Activated CD8-positive, alpha-beta T cell treated with anti-CD3 and anti-CD28 coated beads for 36 hours (primary cell): Measurements from ENCODE around the gene CYTH4. TPM values are rescaled to one million over a fixed set of nuclear protein-coding genes. Genes with fewer than 3 reads are reported as not detected.
A peak's percentile ranks its signal among the peaks of the same experiment; 100 is the strongest.

Experiments used
- ATAC-seq: fragments of 200-7000 bp; cut with Tn5 transposase; one replicate; pipeline ENCODE4 v1.10.0; 2021; ENCODE audit warnings: mild to moderate bottlenecking, moderate library complexity
- CTCF ChIA-PET: fragments of 350-600 bp; sonication (Branson Sonifier 250); formaldehyde crosslinking; loops from one replicate; lab custom pipeline; 2021; ENCODE audit warnings: antibody characterized with exemption; lab: Charles Lee
- POLR2A ChIA-PET: fragments of 350-600 bp; sonication (Branson Sonifier 250); formaldehyde crosslinking; loops from one replicate; lab custom pipeline; 2021; ENCODE audit warnings: antibody characterized with exemption; lab: Charles Lee
- DNase-seq: peaks from one replicate; pipeline ENCODE4 v3.0.0-alpha.2; 2020
- H3K27ac Mint-ChIP-seq: one replicate; pipeline ENCODE4 v1.8.0; 2021; ENCODE audit warnings: mild to moderate bottlenecking, mixed read lengths
- H3K27me3 Mint-ChIP-seq: one replicate; pipeline ENCODE4 v1.8.0; 2021; ENCODE audit warnings: mixed read lengths
- H3K36me3 Mint-ChIP-seq: one replicate; pipeline ENCODE4 v1.8.0; 2021; ENCODE audit warnings: low read depth, mixed read lengths
- H3K4me1 Mint-ChIP-seq: one replicate; pipeline ENCODE4 v1.8.0; 2021; ENCODE audit warnings: low read depth, mixed read lengths
- H3K4me3 Mint-ChIP-seq: one replicate; pipeline ENCODE4 v1.8.0; 2021; ENCODE audit warnings: mild to moderate bottlenecking, moderate library complexity, mixed read lengths
- H3K9me3 Mint-ChIP-seq: one replicate; pipeline ENCODE4 v1.8.0; 2021; ENCODE audit warnings: mixed read lengths
- intact Hi-C: fragments of 100-400 bp; cut with micrococcal nuclease; formaldehyde crosslinking; loops from one replicate; pipeline ENCODE4 v1.10.0; 2022
- total RNA-seq, 2 experiments: library from RNA; stranded (reverse); gene quantifications; one replicate each; pipeline ENCODE4 v1.2.3, GENCODE V29; 2021
- TF ChIP-seq, protein P1 (sequence below): fragments of 200-600 bp; IDR thresholded peaks from one replicate; pipeline ENCODE4 v1.8.0; 2022; ENCODE audit warnings: antibody characterized with exemption, mild to moderate bottlenecking

CYTH4 gene
- total RNA-seq, 2 experiments from 2014 or later: 33.2 to 33.4 TPM

DNA sequence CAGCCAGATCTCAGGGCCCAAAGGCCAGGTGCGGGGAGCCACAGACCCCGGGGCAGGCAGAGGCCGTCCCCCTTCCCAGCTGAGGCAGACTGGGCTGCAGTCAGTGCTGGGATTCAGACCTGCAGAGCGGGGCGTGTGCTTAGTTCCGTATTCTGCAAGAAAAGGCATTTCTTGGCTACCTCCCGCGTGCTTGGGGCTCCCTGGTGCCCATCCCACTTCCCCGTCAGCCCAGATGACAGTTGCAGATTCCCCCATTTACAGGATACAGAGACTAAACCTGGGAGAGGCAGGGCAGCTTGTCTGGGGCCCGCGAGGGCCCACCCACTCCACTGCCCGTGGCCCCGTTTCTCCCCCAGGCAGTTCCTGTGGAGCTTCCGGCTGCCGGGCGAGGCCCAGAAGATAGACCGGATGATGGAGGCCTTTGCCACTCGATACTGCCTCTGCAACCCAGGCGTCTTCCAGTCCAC is 18.3 kb downstream of the CYTH4 start:
- Mint-ChIP-seq H3K36me3 (peaks cover 39% of the 10 kb centered on the region), H3K4me3 (peak overlapping the region; percentile 63), H3K4me1 (peaks cover 76% of the 10 kb centered on the region), H3K9me3 (no peaks in the 10 kb centered on the region), H3K27me3 (no peaks in the 10 kb centered on the region), H3K27ac (peak overlapping the region; percentile 93)
- peak; percentile 67 for DNase-seq
- ATAC-seq: peak; percentile 38
- intact Hi-C loops: no loop called here
- ChIA-PET CTCF (interaction anchor here (0.6 to 2.6 kb wide), 7 partner anchors 9 to 62 kb away, joined by 3 to 18 read pairs (median 4); no protein-coding TSS in a partner anchor), POLR2A (interaction anchor here (0.9 to 1.7 kb wide), 6 partner anchors 9 to 134 kb away, joined by 3 read pairs; partner anchors contain the start of genes CYTH4 and RAC2)
- TF ChIP-seq, protein P1, sequence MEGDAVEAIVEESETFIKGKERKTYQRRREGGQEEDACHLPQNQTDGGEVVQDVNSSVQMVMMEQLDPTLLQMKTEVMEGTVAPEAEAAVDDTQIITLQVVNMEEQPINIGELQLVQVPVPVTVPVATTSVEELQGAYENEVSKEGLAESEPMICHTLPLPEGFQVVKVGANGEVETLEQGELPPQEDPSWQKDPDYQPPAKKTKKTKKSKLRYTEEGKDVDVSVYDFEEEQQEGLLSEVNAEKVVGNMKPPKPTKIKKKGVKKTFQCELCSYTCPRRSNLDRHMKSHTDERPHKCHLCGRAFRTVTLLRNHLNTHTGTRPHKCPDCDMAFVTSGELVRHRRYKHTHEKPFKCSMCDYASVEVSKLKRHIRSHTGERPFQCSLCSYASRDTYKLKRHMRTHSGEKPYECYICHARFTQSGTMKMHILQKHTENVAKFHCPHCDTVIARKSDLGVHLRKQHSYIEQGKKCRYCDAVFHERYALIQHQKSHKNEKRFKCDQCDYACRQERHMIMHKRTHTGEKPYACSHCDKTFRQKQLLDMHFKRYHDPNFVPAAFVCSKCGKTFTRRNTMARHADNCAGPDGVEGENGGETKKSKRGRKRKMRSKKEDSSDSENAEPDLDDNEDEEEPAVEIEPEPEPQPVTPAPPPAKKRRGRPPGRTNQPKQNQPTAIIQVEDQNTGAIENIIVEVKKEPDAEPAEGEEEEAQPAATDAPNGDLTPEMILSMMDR: no peak

DNA sequence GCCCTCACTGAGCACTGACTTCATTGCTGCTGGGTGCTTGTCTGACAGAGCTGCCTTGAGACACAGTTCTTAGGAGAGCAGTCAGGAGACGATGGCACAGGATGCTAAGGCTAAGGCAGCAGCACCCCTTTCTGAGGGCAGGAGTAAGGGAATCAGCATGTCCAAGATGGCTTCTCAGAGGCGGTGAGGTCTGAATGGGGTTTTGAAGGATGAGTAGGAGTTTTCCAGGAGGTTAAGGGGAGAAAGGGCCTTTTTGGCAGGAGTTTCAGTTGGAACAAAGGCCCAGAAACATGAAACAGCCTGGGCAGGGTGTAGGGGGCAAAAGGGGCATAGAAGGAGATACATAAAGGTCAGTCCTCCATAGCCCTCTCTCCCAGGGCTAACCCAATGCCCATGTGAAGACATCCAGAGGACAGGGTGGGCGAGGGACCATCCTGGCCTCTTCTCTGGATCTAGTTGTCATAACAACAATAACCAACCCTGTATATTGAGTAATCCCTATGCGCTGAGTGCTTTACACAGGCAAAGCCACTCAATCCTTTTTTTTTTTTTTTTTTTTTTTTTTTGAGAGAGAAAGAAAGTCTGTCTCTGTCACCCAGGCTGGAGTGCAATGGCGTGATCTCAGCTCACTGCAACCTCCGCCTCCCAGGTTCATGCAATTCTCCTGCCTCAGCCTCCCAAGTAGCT is 19.0 kb downstream of the CYTH4 start:
- intact Hi-C loops: no loop called here
- POLR2A ChIA-PET: interaction anchor here (0.9 to 1.2 kb wide), 5 partner anchors 8 to 133 kb away, joined by 3 read pairs; partner anchors contain the start of genes CYTH4 and RAC2

DNA sequence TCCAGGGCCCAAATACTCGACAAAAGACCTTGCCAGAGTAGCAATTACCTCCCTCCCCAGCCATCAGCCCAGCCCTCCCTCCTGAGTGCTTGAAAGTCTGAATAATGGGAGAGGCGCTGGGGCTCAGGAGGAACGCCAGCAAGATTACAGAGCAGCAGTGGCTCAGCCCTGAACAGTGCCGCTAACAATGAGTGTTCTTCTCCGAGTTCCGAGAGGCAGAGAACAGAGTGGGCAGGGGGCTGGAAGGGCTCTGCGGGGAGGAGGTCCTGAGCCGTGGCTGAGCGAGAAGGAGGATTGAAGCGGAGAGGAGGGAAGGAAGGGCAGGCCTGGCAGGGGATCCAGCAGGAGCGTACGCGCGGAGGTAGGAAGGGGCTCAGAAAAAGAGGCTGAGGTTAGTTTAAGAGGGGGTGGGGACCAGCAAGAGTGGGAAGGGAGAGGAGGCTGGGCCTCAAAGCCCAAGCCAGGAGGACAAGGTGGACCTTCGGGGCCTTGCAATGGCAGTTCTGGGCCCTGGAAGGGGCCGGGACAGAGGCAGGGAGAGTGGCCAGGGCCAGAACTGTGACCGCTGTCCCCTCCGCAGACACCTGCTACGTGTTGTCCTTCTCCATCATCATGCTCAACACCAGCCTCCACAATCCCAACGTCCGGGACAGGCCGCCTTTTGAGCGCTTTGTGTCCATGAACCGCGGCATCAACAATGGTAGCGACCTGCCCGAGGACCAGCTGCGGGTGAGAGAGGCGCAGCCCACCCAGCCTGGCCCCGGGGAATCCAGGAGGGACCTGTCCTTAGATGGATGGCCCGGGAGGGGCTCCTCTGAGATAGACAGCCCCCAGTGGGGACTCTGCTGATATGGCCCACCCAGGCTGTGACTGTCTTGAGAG is 20.6 kb downstream of the CYTH4 start:
- H3K9me3 Mint-ChIP-seq: peaks cover 3% of the 10 kb centered on the region
- ATAC-seq: no peak

More for the DNA sequence above, 19.0 kb downstream of the CYTH4 start:
- peak overlapping the region; percentile 93 for H3K27ac Mint-ChIP-seq
- peaks cover 45% of the 10 kb centered on the region for H3K36me3 Mint-ChIP-seq
- TF ChIP-seq, protein P1: no peak
- peak overlapping the region; percentile 63 for H3K4me3 Mint-ChIP-seq
- CTCF ChIA-PET: interaction anchor here (0.9 to 2.6 kb wide), 7 partner anchors 9 to 63 kb away, joined by 3 to 18 read pairs (median 4); no protein-coding TSS in a partner anchor
- H3K4me1 Mint-ChIP-seq: peaks cover 80% of the 10 kb centered on the region
- no peaks in the 10 kb centered on the region for H3K9me3 Mint-ChIP-seq
- no peaks in the 10 kb centered on the region for H3K27me3 Mint-ChIP-seq
- DNase-seq (no peak), ATAC-seq (no peak)

DNA sequence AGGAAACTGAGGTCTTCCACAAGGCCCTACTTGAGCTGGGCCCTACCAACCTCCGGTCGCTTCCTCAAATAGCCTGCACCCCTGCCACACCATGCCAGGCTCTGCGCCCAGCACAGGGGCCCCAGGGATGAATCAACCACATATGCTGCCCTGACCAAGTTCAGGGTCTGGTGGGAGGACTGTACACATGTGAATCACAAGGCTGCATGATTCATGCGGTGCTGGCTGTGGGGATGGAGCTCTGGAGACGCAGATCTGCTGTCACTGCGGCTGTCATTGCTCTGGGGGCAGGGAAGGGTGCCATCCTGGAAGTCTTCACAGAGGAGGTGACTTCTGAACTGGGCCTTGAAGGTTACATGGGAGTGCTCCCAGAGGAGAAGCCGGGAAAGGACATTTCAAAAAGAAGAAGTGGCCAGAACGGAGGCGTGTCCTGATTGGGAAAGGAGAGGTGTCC is 21.5 kb downstream of the CYTH4 start:
- ChIA-PET CTCF (interaction anchor here (1.0 to 2.2 kb wide), 3 partner anchors 11 to 188 kb away, joined by 3 to 8 read pairs (median 3); no protein-coding TSS in a partner anchor), POLR2A (interaction anchor here (0.6 to 2.2 kb wide), 11 partner anchors 9 to 305 kb away, joined by 3 to 6 read pairs (median 3); partner anchors contain the start of genes GGA1 and MFNG)
- Mint-ChIP-seq H3K4me1 (peaks cover 91% of the 10 kb centered on the region), H3K27ac (peak overlapping the region; percentile 90), H3K9me3 (peaks cover 3% of the 10 kb centered on the region), H3K4me3 (peak overlapping the region; percentile 13), H3K36me3 (peaks cover 50% of the 10 kb centered on the region), H3K27me3 (no peaks in the 10 kb centered on the region)
- intact Hi-C loops: no loop called here
- DNase-seq: peak; percentile 94
- ATAC-seq: peak; percentile 61
- TF ChIP-seq, protein P1: no peak

More for the DNA sequence above, 20.6 kb downstream of the CYTH4 start:
- DNase-seq: no peak
- TF ChIP-seq, protein P1: no peak
- intact Hi-C loops: no loop called here
- Mint-ChIP-seq H3K4me3 (no peak overlapping the region), H3K4me1 (peaks cover 90% of the 10 kb centered on the region), H3K36me3 (peaks cover 50% of the 10 kb centered on the region), H3K27me3 (no peaks in the 10 kb centered on the region), H3K27ac (peak overlapping the region; percentile 90)
- ChIA-PET POLR2A (interaction anchor here (0.9 to 2.2 kb wide), 4 partner anchors 13 to 183 kb away, joined by 3 to 6 read pairs (median 4); partner anchors contain the start of gene MFNG), CTCF (interaction anchor here (0.6 to 0.9 kb wide), 3 partner anchors 14 to 35 kb away, joined by 3 to 4 read pairs (median 3); no protein-coding TSS in a partner anchor)
